SK-N-SH treated with all-trans-retinoic acid at 6 μM for 48 hours (cell line): Measurements from ENCODE around the gene SH3BGRL2.
"Not testable (repeated sequence)": the region's sequence is repeated elsewhere in the genome, so short reads cannot be mapped to it uniquely, and the experiment has no call there.

Experiments used
- ATAC-seq: fragments of 200-7000 bp; cut with Tn5 transposase; 3 replicates; pipeline ENCODE4 v1.9.1; 2020; ENCODE audit warnings: mild to moderate bottlenecking, moderate library complexity
- ARNTL ChIP-seq: fragments of 450-650 bp; formaldehyde crosslinking; IDR thresholded peaks from 2 replicates; pipeline ENCODE4 v1.5.0; 2020; ENCODE audit warnings: low read depth, mild to moderate bottlenecking, moderate library complexity, borderline replicate concordance
- BACH2 ChIP-seq: fragments of 250-450 bp; sonication (Bioruptor Pico); IDR thresholded peaks from 2 replicates; pipeline ENCODE4 v1.9.0; 2021; ENCODE audit warnings: mild to moderate bottlenecking, borderline replicate concordance
- CSDC2 ChIP-seq: fragments of 250-450 bp; sonication (Bioruptor Pico); IDR thresholded peaks from 2 replicates; pipeline ENCODE4 v1.5.0; 2020; ENCODE audit warnings: mild to moderate bottlenecking, moderate library complexity
- CSRNP3 ChIP-seq: fragments of 250-450 bp; sonication (Bioruptor Pico); IDR thresholded peaks from 2 replicates; pipeline ENCODE4 v1.5.1; 2021; ENCODE audit warnings: mild to moderate bottlenecking, moderate library complexity
- ESRRG ChIP-seq: fragments of 250-450 bp; sonication (Bioruptor Pico); IDR thresholded peaks from 2 replicates; pipeline ENCODE4 v1.6.1; 2021; ENCODE audit warnings: mild to moderate bottlenecking
- GLIS3 ChIP-seq: fragments of 250-450 bp; sonication (Bioruptor Pico); IDR thresholded peaks from 2 replicates; pipeline ENCODE4 v1.5.0; 2020; ENCODE audit warnings: mild to moderate bottlenecking, moderate library complexity
- ISL1 ChIP-seq: fragments of 250-450 bp; sonication (Bioruptor Pico); IDR thresholded peaks from 2 replicates; pipeline ENCODE4 v2.1.2; 2022; ENCODE audit warnings: mild to moderate bottlenecking, moderate library complexity
- OSR1 ChIP-seq: fragments of 250-450 bp; sonication (Bioruptor Pico); IDR thresholded peaks from 2 replicates; pipeline ENCODE4 v1.8.0; 2022; ENCODE audit warnings: moderate library complexity, mild to moderate bottlenecking, inconsistent platforms
- PPARA ChIP-seq: fragments of 250-450 bp; sonication (Bioruptor Pico); IDR thresholded peaks from 2 replicates; pipeline ENCODE4 v1.5.0; 2020; ENCODE audit warnings: mild to moderate bottlenecking, borderline replicate concordance
- RARB ChIP-seq: fragments of 250-450 bp; sonication (Bioruptor Pico); IDR thresholded peaks from 2 replicates; pipeline ENCODE4 v1.8.0; 2021; ENCODE audit warnings: mild to moderate bottlenecking, moderate library complexity
- SNAI2 ChIP-seq: fragments of 250-450 bp; sonication (Bioruptor Pico); IDR thresholded peaks from 2 replicates; pipeline ENCODE4 v1.5.0; 2020; ENCODE audit warnings: mild to moderate bottlenecking, moderate library complexity
- TCF4 ChIP-seq: fragments of 250-450 bp; sonication (Bioruptor Pico); IDR thresholded peaks from 2 replicates; pipeline ENCODE4 v1.8.0; 2021; ENCODE audit warnings: mild to moderate bottlenecking, moderate library complexity, borderline replicate concordance
- TOX ChIP-seq: fragments of 250-450 bp; sonication (Bioruptor Pico); IDR thresholded peaks from 2 replicates; pipeline ENCODE4 v1.8.0; 2021; ENCODE audit warnings: mild to moderate bottlenecking, moderate library complexity, borderline replicate concordance
- ZC3H10 ChIP-seq: fragments of 250-450 bp; sonication (Bioruptor Pico); IDR thresholded peaks from 2 replicates; pipeline ENCODE4 v1.5.1; 2021; ENCODE audit warnings: mild to moderate bottlenecking, moderate library complexity
- ZFP3 ChIP-seq: fragments of 250-450 bp; sonication (Bioruptor Pico); IDR thresholded peaks from 2 replicates; pipeline ENCODE4 v1.5.0; 2020; ENCODE audit warnings: mild to moderate bottlenecking, moderate library complexity
- ZFP30 ChIP-seq: fragments of 450-650 bp; formaldehyde crosslinking; IDR thresholded peaks from 2 replicates; pipeline ENCODE4 v1.5.0; 2022; ENCODE audit warnings: mild to moderate bottlenecking, moderate library complexity
- ZNF565 ChIP-seq: fragments of 450-650 bp; formaldehyde crosslinking; conservative IDR thresholded peaks from 2 replicates; pipeline ENCODE4 v1.5.0; 2020; ENCODE audit warnings: low read depth, mild to moderate bottlenecking, moderate library complexity
- ZNF70 ChIP-seq: fragments of 450-650 bp; formaldehyde crosslinking; IDR thresholded peaks from 2 replicates; pipeline ENCODE4 v1.5.0; 2020; ENCODE audit warnings: mild to moderate bottlenecking, moderate library complexity
- ZNF8 ChIP-seq: fragments of 450-650 bp; formaldehyde crosslinking; IDR thresholded peaks from 2 replicates; pipeline ENCODE4 v1.5.0; 2020; ENCODE audit warnings: mild to moderate bottlenecking, moderate library complexity
- TF ChIP-seq, protein P1 (sequence below): fragments of 250-450 bp; sonication (Bioruptor Pico); IDR thresholded peaks from 2 replicates; pipeline ENCODE4 v1.5.1; 2020; ENCODE audit warnings: low read depth, mild to moderate bottlenecking, moderate library complexity
- TF ChIP-seq, protein P2 (sequence below): fragments of 250-450 bp; sonication (Bioruptor Pico); IDR thresholded peaks from 2 replicates; pipeline ENCODE4 v1.8.0; 2021; ENCODE audit warnings: low read depth, mild to moderate bottlenecking, moderate library complexity, borderline replicate concordance
- TF ChIP-seq, protein P3 (sequence below): fragments of 250-450 bp; sonication (Bioruptor Pico); IDR thresholded peaks from 2 replicates; pipeline ENCODE4 v1.8.0; 2020; ENCODE audit warnings: mild to moderate bottlenecking, moderate library complexity, borderline replicate concordance

Gene SH3BGRL2

GRCh38 chr6:79656134-79656533 is 25.0 kb downstream of the SH3BGRL2 start:
- ATAC-seq = no peak
- no peak for TF ChIP-seq ZFP30 (CRISPR knock-in tag)
- TF ChIP-seq BACH2 = no peak
- TF ChIP-seq TCF4 = no peak

DNA sequence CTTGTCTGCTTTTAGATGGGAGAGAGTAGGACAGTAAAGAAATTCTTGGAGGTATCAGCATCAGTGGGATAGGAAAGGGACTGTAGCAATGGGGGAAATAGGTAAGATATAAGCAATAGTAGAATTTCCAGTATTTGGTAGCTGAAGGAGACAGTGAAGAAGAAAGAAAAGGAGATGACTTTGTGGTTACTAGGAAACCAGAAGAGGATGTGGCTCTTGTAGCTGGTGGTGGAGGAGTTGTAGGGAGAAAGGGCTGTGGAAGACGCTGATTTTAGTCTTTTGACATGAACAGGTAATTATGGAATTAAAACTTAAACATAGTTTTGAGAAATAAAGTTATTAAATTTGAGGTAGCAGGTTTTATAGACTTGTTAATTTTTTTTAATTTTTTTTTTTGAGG is 26.1 kb downstream of the SH3BGRL2 start:
- TF ChIP-seq BACH2 (no peak), ZNF70 (CRISPR knock-in tag) (no peak), OSR1 (CRISPR knock-in tag) (no peak), ZNF565 (CRISPR knock-in tag) (no peak)
- TF ChIP-seq, protein P1, sequence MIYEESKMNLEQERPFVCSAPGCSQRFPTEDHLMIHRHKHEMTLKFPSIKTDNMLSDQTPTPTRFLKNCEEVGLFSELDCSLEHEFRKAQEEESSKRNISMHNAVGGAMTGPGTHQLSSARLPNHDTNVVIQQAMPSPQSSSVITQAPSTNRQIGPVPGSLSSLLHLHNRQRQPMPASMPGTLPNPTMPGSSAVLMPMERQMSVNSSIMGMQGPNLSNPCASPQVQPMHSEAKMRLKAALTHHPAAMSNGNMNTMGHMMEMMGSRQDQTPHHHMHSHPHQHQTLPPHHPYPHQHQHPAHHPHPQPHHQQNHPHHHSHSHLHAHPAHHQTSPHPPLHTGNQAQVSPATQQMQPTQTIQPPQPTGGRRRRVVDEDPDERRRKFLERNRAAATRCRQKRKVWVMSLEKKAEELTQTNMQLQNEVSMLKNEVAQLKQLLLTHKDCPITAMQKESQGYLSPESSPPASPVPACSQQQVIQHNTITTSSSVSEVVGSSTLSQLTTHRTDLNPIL (CRISPR knock-in tag) = no peak
- no peak for ATAC-seq

- not testable (repeated sequence) for ATAC-seq
Observed at GRCh38 chr6:79663655-79664054, 32.5 kb downstream of the SH3BGRL2 start.

DNA sequence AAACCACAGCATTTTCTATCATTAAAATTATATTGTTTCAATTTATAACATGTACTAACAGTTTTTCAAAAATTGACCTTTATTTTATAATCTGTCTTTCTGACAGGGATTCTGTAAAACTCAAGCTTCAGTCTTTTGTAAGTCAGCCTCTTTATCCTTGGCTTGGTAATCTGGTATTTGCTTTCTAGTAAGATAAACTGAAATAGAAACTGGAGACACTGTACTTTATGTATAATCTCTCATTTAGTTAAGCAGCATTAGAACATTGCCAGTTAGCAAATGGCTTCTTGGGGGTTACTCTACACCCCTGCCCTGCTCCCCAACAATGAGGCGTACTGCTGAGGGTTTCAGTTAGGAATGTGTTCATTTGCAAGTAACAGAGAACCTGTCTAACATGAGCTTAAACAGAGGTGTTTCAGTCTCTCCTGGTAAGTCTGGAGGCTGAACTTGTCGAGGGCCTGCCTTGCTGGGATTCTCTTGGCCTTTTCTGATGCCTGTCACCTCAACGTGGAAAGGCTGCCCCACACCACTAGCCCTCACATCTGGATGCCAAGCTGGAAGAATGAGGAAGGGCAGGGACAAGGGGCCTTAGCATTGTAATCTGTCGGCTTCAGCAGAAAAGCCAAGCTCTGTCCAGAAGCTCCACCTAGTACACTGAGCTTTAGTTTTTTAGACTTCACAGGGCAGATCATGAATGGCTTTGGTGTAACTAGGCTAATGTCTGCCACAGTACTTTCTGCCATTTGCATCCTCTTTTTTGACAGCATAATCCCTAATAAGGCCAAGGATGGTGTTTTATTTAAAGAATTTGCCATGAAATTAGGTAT is 34.8 kb downstream of the SH3BGRL2 start:
- ATAC-seq = no peak

DNA sequence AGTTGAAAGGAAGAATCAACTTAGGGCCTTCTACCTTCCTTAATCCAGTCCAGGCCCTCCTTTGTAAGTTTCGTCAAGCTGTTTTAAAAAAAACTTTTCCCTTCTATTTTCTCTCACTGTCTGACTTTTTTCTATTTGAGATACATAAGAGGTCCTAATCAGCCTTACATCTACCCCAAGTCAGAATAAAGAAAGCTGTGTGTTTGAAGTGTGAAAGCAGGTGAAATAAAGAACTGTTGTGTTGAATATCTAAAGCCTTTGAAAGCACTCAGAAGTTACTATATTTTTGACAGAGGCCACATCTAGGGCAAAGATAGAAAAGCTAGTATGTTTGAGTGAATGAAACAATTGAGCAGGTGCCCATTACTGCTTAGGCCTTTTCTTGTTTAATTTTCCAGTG is 35.5 kb downstream of the SH3BGRL2 start:
- no peak for ATAC-seq
- TF ChIP-seq ZFP30 (CRISPR knock-in tag) = no peak
- TF ChIP-seq CSRNP3 = no peak
- no peak for TF ChIP-seq OSR1 (CRISPR knock-in tag)
- no peak for TF ChIP-seq TOX
- TF ChIP-seq, protein P2, sequence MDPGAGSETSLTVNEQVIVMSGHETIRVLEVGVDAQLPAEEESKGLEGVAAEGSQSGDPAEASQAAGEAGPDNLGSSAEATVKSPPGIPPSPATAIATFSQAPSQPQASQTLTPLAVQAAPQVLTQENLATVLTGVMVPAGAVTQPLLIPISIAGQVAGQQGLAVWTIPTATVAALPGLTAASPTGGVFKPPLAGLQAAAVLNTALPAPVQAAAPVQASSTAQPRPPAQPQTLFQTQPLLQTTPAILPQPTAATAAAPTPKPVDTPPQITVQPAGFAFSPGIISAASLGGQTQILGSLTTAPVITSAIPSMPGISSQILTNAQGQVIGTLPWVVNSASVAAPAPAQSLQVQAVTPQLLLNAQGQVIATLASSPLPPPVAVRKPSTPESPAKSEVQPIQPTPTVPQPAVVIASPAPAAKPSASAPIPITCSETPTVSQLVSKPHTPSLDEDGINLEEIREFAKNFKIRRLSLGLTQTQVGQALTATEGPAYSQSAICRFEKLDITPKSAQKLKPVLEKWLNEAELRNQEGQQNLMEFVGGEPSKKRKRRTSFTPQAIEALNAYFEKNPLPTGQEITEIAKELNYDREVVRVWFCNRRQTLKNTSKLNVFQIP = no peak
- no peak for TF ChIP-seq ZNF70 (CRISPR knock-in tag)
- no peak for TF ChIP-seq ZC3H10 (CRISPR knock-in tag)
- no peak for TF ChIP-seq RARB
- no peak for TF ChIP-seq ESRRG (CRISPR knock-in tag)
- no peak for TF ChIP-seq ARNTL (CRISPR knock-in tag)

More for the DNA sequence above, 34.8 kb downstream of the SH3BGRL2 start:
- TF ChIP-seq ZC3H10 (CRISPR knock-in tag) (no peak), CSRNP3 (no peak), BACH2 (no peak), ZFP30 (CRISPR knock-in tag) (no peak), ARNTL (CRISPR knock-in tag) (no peak), RARB (no peak), OSR1 (CRISPR knock-in tag) (no peak), ISL1 (no peak), ZNF8 (CRISPR knock-in tag) (no peak), SNAI2 (CRISPR knock-in tag) (no peak), CSDC2 (CRISPR knock-in tag) (no peak), GLIS3 (CRISPR knock-in tag) (no peak), ZNF565 (CRISPR knock-in tag) (no peak), ZFP3 (CRISPR knock-in tag) (no peak), PPARA (no peak), TOX (no peak)
- TF ChIP-seq, protein P3, sequence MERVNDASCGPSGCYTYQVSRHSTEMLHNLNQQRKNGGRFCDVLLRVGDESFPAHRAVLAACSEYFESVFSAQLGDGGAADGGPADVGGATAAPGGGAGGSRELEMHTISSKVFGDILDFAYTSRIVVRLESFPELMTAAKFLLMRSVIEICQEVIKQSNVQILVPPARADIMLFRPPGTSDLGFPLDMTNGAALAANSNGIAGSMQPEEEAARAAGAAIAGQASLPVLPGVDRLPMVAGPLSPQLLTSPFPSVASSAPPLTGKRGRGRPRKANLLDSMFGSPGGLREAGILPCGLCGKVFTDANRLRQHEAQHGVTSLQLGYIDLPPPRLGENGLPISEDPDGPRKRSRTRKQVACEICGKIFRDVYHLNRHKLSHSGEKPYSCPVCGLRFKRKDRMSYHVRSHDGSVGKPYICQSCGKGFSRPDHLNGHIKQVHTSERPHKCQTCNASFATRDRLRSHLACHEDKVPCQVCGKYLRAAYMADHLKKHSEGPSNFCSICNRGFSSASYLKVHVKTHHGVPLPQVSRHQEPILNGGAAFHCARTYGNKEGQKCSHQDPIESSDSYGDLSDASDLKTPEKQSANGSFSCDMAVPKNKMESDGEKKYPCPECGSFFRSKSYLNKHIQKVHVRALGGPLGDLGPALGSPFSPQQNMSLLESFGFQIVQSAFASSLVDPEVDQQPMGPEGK (CRISPR knock-in tag) = no peak
- TF ChIP-seq, protein P1 (CRISPR knock-in tag) = no peak
